Measurements from ENCODE around the gene EGFL6. TPM values are rescaled to one million over a fixed set of nuclear protein-coding genes. Genes with fewer than 3 reads are reported as not detected.
A peak's percentile ranks its signal among the peaks of the same experiment; 100 is the strongest.
"Not testable (repeated sequence)": the region's sequence is repeated elsewhere in the genome, so short reads cannot be mapped to it uniquely, and the experiment has no call there.

Gene EGFL6
- total RNA-seq, 1 donor from 2014 or later, result not detected

GRCh38 chrX:13651150-13651549, 81.7 kb downstream of the EGFL6 start:
- no peak for DNase-seq (ENCODE audit: extremely low read depth, low read depth, low spot score)

- no peak for DNase-seq (ENCODE audit: extremely low read depth, low read depth, low spot score)
These were observed 82.9 kb downstream of the EGFL6 start for GRCh38 chrX:13652287-13652793.

GRCh38 chrX:13652850-13653693, 83.7 kb downstream of the EGFL6 start, which contains the start of gene TCEANC:
TSS of gene TCEANC (plus strand) at chrX:13653141. CDS start at chrX:13662509, 9,368 bp downstream.
- DNase-seq (ENCODE audit: extremely low read depth, low read depth, low spot score), result peak; percentile 83

GRCh38 chrX:13654116-13654515, 84.7 kb downstream of the EGFL6 start:
- no peak for DNase-seq (ENCODE audit: extremely low read depth, low read depth, low spot score)

- no peak for DNase-seq (ENCODE audit: extremely low read depth, low read depth, low spot score)
These were observed 86.3 kb downstream of the EGFL6 start for GRCh38 chrX:13655674-13656073.

- DNase-seq (ENCODE audit: extremely low read depth, low read depth, low spot score), result no peak
These were observed 89.2 kb downstream of the EGFL6 start for GRCh38 chrX:13658602-13659001.

- no peak for DNase-seq (ENCODE audit: extremely low read depth, low read depth, low spot score)
These were observed 89.7 kb downstream of the EGFL6 start for GRCh38 chrX:13659063-13659462.

- no peak for DNase-seq (ENCODE audit: extremely low read depth, low read depth, low spot score)
These were observed 92.4 kb downstream of the EGFL6 start for GRCh38 chrX:13661735-13662288.

GRCh38 chrX:13662355-13662791, 93.0 kb downstream of the EGFL6 start:
- DNase-seq (ENCODE audit: extremely low read depth, low read depth, low spot score), result no peak

- DNase-seq (ENCODE audit: extremely low read depth, low read depth, low spot score), result no peak
These were observed 94.6 kb downstream of the EGFL6 start for GRCh38 chrX:13664020-13664419.

- no peak for DNase-seq (ENCODE audit: extremely low read depth, low read depth, low spot score)
These were observed 97.4 kb downstream of the EGFL6 start for GRCh38 chrX:13666836-13667235.

- no peak for DNase-seq (ENCODE audit: extremely low read depth, low read depth, low spot score)
These were observed 98.5 kb downstream of the EGFL6 start for GRCh38 chrX:13667919-13668318.

GRCh38 chrX:13669246-13669737, 99.9 kb downstream of the EGFL6 start:
- no peak for DNase-seq (ENCODE audit: extremely low read depth, low read depth, low spot score)

- DNase-seq (ENCODE audit: extremely low read depth, low read depth, low spot score), result not testable (repeated sequence)
These were observed 100.4 kb downstream of the EGFL6 start for GRCh38 chrX:13669755-13670154.

GRCh38 chrX:13670197-13670596, 100.8 kb downstream of the EGFL6 start:
- DNase-seq (ENCODE audit: extremely low read depth, low read depth, low spot score), result no peak

- DNase-seq (ENCODE audit: extremely low read depth, low read depth, low spot score), result no peak
These were observed 103.6 kb downstream of the EGFL6 start for GRCh38 chrX:13673016-13673415.

GRCh38 chrX:13676885-13677284, 107.5 kb downstream of the EGFL6 start:
- DNase-seq (ENCODE audit: extremely low read depth, low read depth, low spot score), result no peak

- not testable (repeated sequence) for DNase-seq (ENCODE audit: extremely low read depth, low read depth, low spot score)
These were observed 110.3 kb downstream of the EGFL6 start for GRCh38 chrX:13679700-13680099.

- no peak for DNase-seq (ENCODE audit: extremely low read depth, low read depth, low spot score)
These were observed 112.2 kb downstream of the EGFL6 start for GRCh38 chrX:13681595-13681994.

Measured in glomerular endothelial cell (primary cell).